HG03571 (cell line): Measurements from ENCODE around the gene MGMT.

Source experiments
- ATAC-seq: cut with Tn5 transposase; IDR thresholded peaks from one replicate; pipeline ENCODE4 v1.9.1; 2021; ENCODE audit not compliant: unreplicated experiment

MGMT gene

DNA sequence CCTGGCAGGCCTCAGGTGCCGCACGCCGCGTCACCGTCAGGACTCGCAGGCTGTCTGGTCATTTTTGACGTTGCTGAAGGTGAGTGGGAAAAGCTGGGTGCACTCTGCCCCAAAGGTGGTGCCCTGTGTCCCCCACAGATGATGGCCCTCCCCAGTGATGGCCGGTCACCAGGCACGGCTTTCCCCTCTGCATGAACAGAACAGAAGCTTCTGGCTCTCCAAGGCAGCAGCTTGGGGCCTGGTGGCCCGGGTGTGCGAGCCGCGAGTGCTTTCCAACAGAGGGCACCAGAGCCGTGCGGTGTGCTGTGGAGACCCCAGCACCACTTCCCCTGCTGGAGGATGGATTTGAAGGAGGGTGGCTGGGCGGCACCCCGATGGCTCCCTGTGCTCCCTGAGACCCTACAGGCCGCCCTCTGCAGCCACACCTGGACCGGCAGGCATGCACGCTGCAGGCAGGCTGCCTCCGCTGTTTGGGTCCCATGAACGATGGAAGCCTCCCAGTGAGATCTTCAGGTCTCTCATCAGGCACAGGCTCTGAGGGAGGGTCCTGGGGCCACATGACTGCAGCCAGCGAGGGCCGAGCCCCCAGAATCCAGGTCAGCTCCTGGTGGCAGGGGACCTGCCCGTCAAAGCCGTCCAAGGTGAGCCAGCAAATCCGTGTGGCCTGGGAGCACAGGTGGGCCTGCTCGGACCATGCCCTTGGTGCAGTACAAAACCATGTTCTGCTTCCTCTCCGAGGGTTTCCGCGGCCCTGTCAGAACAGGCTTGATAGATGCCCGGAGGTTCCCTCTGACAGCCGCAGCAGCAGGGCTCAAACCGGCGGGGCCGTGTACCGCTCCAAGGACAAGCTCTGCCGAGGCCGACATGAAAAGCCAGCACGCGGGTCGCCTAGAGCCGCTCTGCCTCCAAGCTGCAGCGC is 301.7 kb downstream of the MGMT start:
- ATAC-seq: no peak

DNA sequence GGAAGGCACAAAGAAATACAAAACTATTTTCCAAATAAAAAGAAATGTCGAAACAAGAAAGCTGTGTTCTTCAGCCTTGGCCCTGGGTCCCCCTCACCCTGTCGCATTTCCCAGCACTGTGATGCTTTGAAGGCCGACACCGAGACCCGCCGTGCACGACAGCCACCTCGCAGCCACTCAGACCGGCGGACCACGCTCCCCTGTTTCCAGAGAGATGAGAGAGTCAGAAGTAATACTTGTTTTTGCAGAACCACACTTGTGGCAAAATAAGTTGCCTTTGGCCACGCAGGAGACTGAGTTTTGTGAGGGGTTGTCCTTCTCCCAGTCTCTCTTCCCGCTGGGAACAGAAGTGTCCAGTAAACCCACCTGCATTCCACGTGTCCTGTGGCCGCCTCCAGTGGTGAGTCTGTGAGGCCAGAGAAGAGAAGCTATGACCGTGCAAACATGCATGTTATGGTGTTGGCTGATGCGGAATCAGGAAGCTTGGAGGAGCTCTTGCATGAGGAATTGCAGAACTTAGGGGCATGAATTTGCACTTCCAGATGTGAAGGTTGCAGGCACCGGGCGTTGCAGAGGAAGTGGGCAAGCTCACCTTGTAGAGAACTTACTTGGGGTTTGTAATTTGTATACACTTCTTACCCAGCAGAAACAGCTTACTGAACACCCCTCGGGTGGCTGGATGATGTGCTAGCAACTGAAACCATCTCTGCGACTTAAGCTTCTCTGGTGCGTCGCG is 302.5 kb downstream of the MGMT start:
- no peak for ATAC-seq

DNA sequence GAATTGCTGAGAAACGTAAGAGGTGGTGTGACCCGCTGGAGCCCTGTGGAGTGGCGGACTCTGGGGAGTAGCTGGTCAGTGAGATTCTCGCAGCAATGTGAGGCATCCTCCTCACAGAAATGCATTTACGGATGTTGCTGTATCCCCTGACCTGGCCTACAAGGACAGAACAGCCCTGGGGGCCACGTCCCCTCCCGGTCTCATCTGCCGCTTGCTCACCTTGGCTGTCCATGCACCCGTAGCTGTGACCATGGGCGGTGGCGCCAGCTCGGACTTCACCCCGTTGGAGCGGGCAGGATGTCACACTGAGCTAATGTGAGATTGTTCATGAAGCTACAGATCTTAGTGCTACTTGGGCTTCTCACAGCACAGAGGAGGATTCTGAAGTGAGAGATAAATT is 303.2 kb downstream of the MGMT start:
- no peak for ATAC-seq

DNA sequence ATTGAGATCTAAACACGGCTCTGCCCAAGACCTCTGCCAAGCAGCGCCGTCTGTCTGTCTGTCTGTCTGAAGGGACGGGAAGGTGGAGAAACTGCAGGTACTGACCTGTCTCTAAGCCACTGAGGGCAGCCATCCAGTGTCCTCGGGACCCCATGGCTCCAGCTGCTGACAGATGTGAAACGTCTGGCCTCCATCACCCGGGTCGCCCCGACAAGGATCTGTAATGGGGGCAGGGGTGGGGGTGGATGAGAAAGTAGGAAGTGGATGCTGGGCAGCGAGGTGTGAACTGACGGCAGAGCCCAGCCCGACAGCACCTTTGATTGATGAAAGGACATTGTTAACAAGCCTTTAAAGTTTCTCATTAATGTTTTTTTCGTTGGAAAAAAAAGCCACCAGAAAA is 304.0 kb downstream of the MGMT start:
- no peak for ATAC-seq

DNA sequence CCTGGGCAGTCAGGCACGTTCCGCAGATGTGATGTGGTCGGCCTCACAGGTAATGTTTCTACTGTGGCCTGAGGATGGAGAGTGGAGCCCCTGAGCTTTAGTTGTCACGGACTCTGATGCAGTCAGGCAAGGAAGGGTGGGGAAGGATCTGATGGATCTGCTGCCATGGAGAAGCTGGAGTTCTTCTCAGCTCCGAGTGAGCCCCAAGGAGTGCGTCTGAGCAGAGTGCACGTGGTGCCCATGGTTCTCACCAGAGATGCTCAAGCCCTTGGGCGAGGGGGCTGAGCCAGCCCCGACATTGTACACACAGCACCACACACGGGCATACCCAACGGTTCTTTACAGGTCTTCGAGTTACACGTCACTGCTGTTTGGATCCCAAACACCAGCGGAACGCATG is 304.5 kb downstream of the MGMT start:
- ATAC-seq: no peak

DNA sequence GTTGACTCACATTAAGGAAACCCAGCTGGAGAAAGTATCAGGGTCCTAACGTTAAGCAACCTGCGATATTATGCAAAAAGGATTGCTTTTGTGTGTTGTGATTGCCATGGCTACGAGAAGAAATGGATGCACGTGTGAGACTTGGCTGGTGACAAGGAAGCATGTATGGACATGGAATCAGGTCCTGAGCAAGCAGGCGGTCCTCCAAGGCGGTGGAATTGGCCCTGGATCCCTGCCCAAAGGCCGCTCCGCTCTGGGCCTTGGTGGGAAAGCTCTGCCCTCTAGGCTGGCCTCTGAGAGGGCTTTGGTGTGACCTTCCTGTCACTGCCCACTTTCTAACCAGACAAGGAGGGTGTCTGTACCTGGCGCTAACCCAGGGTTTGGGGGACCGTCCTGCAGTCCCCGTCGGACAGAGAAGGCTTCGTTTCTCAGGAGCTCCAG is 305.0 kb downstream of the MGMT start:
- no peak for ATAC-seq

DNA sequence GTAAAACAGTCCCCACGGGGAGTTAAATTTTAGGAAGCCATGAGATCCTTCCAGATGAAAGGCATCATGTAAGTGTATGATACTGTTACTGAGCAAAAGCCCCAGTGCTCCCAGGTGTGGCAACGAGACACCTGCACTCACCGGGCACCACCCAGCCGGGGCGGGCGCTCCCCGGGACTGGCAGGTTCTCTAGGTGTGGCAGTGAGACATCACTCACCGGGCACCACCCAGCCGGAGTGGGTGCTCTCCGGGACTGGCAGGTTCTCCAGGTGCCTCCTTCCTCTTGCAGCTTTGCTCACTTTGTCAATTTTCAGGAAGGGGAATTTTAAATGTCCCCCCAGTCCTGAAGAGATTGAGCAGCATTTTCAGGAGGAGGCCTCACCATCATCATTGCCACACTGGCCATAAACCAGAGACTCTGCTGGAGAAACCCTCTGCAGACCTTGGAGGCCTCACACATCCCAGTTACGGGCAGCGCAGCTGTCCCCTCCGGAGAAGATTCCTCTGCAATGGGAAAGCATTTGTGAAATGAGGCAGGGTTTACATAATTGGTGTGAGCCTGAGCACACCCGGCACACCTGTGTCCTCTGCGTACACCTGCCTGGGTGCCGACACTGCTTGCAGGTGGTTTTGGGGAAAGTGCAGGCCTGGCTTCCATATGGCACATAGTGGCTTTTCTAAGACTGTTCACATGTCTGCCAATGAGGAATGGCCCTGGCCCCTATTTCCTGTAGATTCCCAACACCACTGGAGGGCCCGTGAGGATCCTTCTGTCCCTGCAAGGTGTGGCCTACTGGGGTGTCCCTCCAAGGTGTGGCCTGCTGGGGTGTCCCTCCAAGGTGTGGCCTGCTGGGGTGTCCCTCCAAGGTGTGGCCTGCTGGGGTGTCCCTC is 305.7 kb downstream of the MGMT start:
- no peak for ATAC-seq

DNA sequence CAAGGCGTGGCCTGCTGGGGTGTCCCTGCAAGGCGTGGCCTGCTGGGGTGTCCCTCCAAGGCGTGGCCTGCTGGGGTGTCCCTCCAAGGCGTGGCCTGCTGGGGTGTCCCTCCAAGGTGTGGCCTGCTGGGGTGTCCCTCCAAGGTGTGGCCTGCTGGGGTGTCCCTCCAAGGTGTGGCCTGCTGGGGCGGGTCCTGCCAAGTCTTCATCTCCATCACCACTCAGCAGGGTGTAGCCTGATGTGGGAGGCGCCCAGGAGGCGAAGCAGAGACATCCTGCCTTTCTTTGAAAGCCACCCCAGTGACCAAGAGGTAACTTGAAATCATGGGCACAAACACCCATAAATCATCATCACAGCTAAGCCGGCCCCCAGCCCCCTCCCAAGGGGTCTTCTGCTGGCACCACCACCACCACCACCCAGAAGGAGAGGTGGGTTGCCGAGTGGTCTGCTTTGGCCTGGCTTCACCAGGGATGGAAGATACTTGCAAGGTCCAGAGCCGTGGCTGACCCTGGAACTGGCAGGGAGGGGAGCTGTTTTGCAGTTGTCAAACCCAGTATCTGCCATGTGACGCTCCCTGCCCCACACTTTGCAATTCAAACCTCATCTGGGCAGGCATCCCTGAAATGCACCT is 306.4 kb downstream of the MGMT start:
- no peak for ATAC-seq

DNA sequence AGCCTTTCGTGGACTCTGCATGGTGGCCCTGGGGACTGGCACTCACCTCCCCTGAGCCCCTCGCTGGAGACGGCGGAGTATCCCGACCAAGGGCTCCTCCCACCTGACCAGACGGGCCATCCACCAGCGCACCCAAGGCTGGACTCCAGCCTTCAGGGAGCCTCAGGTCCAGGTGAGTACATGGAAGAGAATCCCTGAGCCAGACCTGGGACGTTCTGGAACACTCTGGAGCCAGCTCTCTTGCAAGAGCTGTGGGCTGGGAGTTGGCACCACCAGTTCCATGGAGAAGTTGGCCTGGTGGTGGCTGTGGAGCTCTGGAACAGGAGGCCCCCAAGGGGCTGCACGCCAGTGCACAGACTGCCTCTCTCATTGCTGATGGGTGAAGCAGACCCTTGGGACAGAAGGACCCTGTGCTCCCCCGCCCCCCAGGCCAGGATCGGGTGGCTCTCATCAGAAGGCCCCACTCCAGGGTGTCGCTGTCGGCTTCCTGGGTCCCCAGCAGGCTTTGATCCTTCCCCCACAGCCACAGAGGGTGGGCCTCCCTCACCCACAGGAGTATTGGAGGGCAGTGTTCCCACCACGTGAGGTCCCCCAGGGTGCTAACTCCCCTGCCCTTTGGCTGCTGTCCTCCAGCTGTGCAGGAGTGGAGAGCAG is 307.2 kb downstream of the MGMT start:
- no peak for ATAC-seq

DNA sequence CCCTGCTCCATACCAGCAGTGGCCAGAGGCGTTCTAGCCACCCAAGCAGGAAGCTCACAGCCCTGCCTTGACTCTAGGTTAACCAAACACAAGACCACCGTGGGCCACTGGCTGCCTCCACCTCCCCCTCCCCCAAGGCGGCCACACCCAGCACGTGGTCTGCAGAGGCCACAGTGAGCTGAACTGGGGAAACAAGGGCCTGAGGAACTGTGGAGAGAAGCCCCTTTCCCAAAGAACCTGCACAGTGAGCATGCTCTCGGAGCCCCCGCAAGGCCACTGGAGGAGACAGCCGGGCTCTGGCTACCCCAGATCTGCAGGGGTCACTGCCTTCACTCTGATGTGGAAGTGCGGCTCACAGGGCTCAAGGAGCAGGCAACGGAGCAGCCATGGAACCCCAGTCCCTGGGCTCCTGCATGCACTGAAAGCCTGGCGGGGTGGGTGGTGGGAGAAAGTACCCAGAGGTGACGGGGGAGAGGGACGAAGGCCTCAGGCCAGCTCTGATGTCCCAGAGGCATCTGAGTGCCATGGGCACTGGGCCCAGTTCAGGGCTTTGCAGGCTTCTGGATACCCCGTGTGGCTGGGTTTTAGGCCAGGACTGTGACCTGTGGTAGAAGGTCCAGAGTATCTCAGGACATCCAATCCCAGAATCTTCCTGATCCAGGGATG is 307.8 kb downstream of the MGMT start:
- ATAC-seq: no peak

DNA sequence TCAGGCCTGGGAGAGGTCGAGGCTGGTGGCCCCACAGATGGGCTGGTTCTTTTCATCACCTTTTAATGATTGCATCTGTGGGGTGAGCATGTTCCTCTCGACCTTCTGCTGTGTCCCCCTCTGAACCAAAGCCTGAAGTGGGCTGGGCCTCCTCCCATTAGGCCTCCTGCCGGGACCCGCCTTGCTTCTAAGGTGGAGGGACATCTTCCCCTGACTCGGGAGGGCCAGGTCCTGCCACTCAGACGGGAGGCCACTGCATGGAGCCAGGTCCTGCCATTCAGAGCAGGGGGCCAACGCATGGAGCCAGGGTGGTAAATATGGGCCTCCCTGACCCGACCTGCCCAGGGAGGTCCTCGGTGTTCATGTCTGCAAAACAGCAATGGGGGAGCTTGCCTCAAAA is 308.6 kb downstream of the MGMT start:
- no peak for ATAC-seq

DNA sequence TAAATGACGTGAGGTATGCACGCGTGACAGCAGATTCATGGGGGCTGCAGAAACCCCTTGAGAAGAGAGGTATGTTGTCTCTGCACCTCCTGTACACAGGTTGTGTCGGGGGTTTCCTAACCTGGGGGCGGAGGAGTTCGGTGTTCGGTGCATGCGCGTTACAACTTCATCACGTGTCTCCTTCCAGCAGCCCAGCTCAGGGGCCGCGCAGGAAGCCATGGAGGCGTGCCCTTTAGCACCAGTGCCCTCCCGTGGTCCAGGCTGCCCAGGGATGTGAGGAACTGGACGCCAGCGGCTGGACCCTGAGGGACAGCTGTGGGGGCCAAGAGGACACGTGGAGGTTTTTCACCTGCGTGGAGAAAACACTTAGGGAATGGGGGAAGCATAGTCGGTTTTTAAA is 310.6 kb downstream of the MGMT start:
- ATAC-seq: no peak

DNA sequence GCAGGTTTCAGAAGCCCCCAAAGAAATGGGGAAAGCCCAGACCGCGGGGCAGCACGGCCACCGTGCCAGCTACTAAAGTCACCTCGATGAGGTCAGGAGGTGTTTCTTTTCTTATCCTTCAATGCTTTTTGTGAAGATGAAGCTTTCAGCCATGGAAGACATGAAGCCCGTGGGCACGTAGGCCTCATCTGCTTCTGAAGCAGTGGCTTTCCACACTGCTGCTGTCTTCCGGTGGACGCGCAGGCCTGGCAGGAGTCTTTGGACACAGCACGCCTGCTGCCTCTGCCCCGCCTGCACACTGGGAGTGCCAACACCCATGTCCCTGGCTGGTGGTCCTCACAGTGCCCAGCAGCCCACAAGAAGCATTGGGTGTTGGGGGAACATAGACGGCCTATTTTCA is 311.5 kb downstream of the MGMT start:
- no peak for ATAC-seq

DNA sequence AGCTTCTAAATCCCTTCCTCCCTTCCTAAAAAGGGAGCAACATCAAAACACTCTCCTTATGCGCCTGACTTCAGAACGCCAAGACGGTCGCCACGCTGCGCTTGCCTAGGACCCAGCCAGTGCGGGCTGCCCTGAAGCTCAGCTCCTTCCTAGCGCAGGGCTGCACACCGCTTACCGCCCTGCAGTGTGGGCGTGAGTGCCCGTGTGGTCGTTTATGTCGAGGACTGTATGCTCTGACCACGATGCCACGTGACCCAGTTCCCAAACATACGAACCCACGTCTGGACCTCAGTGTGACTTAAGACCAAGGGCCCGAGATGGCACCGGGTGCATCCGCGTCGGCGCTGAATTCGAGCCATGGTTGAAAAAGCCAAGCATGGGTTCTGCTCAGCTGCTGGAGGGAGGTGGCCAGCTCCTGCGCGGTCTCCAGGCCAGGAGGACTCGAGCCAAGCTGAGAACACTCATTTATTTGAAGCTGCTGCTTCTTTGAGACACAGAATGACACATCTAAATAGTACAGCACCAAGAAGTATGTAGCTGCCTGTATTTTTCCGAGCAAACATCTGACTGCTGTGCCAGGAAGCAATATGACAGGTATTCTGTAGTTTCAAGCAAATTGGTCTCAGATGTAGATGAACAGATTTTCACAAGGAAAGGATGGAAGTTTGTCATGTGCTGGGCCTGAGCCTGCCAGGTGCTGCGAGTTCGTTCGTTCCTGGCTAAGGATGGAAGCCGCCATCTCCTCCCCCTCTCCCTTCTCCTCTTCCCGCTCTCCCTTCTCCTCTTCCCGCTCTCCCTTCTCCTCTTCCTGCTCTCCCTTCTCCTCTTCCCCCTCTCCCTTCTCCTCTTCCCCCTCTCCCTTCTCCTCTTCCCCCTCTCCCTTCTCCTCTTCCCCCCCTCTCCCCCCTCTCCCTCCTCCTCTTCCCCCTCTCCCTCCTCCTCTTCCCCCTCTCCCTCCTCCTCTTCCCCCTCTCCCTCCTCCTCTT is 312.4 kb downstream of the MGMT start:
- ATAC-seq: no peak

DNA sequence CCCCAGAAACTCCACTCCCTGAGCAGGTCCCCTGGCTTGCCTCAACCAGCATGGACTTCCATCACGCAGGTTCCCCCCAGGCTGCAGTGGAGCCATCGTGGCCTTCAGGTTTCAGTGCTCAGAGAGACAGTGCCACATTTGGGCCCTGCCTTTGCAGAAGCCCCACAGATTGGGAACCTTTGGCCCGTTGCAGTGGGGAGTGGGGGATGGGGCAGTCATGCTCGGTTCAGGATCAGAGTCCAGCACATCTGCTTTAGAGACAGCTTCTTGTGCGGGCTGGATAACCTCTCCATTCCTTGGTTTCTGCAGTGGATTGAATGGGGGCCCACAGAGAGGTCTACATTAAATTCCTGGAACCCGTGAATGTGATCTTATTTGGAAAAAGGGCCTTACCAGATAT is 313.2 kb downstream of the MGMT start:
- ATAC-seq: no peak

DNA sequence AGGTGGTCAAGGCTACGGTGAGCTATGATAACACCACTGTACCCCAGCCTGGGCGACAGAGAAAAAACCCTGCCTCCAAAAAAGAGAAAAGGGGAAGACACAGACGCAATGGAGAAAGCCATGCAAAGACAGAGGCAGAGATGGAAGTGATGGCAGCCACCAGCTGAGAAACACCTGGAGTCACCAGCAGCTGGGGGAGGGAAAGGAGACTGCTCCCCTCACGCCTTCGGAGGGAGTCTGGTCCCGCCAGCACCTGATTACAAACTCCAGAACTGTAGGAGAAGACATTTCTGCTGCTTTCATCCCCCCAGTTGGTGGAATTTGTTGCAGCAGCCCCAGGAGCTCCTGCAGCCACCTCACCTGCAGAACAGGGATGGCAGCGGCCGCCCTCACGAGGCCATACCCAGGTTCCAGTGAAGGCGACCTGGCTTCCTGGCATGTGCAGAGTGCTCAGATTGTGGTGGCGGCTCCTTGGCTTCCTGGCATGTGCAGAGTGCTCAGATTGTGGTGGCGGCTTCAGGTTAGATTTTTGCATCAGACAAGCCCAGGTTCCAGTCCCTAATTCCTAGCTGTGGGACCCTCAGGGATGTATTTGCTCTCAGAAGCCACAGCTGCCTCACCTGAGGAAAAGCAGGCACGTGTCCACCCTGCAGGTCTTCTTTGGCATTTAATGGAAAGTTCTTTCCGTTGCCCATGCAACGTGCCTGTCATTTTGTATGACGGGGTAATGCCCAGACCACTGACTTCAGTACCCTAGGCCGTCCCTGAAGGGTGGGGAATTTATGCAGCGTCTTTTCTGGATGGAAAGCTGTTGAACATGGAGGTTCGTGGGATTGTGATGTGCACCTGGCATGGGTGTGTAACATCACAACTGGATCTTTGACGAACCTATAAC is 314.1 kb downstream of the MGMT start:
- ATAC-seq: no peak

DNA sequence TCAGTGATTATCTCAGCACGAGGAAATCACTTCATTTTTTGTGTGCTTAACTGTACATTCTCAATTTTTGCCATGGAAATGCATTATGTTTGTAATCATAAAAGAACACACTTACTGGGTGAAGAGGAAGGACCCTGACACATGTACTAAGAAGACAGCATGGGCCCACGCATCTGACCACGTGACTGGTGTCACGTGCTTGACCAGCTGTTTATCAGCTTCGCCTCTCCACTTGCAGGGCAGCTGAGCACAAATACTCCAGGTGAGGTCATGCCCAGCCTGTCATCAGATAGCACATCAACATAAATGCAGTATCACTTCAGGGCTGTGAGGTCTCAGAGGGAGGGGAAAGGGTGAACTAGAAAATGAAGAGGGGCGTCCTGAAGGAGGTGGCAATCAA is 317.2 kb downstream of the MGMT start:
- ATAC-seq: no peak

DNA sequence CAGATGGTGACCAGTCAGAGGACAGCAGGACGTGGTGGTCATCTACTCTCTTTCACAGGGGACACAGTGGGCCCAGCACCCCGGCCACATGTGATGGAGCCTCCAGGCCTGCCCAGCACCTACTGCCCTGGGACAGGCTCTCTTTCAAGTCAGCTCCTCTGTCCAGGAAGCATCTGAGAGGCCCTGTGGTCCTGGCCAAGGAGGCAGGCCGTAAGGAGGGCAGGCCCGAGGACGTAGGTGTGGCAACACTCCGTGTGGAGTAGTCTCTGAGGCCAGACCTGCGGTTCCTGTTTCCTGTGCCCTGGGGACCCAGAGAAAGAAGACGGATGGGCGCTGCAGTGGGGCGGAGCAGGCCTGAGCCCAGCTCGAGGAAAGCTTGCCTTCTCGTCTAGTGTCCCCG is 317.9 kb downstream of the MGMT start:
- no peak for ATAC-seq
